IPS-18c (cell line): ENCODE measurements around the gene KRTAP2-1.
"Not testable (repeated sequence)": the region's sequence is repeated elsewhere in the genome, so short reads cannot be mapped to it uniquely, and the experiment has no call there.

ENCODE experiments used
- H3K4me3 ChIP-seq: 2 replicates; pipeline ENCODE4 v1.7.0; 2013; ENCODE audit warnings: low read depth, mild to moderate bottlenecking, low read length, moderate library complexity; ENCODE audit not compliant: insufficient read depth
- H3K9me3 ChIP-seq: one replicate; pipeline ENCODE4 v1.6.1; 2013; ENCODE audit warnings: mild to moderate bottlenecking, low read length, moderate library complexity; ENCODE audit not compliant: control insufficient read depth, insufficient read depth

The KRTAP2-1 gene, protein sequence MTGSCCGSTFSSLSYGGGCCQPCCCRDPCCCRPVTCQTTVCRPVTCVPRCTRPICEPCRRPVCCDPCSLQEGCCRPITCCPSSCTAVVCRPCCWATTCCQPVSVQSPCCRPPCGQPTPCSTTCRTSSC

GRCh38 chr17:41046735-41047465, at the start of gene KRTAP2-1:
TSS of gene KRTAP2-1 (minus strand) at chr17:41047316. CDS start at chr17:41047267, 49 bp downstream.
- not testable (repeated sequence) for H3K9me3 ChIP-seq

GRCh38 chr17:41096055-41096454, 48.9 kb upstream of the KRTAP2-1 start:
- Histone ChIP-seq H3K4me3 (no peak overlapping the region), H3K9me3 (no peaks in the 10 kb centered on the region)

More at GRCh38 chr17:41046735-41047465, at the start of gene KRTAP2-1:
- not testable (repeated sequence) for H3K4me3 ChIP-seq

GRCh38 chr17:41088760-41089352, 41.7 kb upstream of the KRTAP2-1 start:
- H3K9me3 ChIP-seq, H3K4me3 ChIP-seq: not testable (repeated sequence)

DNA sequence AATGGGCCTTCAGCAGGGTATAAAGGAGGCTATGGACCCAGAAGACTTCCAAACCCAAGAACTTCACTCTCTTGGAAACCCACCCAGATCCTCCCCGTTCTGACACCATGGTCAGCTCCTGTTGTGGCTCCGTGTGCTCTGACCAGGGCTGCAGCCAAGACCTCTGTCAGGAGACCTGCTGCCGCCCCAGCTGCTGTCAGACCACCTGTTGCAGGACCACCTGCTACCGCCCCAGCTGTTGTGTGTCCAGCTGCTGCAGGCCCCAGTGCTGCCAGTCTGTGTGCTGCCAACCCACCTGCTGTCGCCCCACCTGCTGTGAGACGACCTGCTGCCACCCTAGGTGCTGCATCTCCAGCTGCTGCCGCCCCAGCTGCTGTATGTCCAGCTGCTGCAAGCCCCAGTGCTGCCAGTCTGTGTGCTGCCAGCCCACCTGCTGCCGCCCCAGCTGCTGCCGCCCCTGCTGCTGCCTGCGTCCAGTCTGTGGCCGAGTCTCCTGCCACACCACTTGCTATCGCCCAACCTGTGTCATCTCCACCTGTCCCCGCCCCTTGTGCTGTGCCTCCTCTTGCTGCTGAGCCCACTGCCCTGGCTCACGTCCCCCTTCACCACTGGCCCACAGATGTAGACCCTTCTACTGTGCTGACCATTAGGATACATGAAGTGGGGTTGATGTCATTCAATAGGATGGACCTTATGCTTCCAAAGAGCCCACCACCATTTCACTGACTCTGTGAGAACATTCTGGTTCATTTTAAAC, 37.2 kb upstream of the KRTAP2-1 start, which contains the start of gene KRTAP4-7:
TSS of gene KRTAP4-7 (plus strand) at position 51 of the 757 bp plus-strand sequence. CDS start at position 108, 57 bp downstream.
- not testable (repeated sequence) for H3K4me3 ChIP-seq, H3K9me3 ChIP-seq

GRCh38 chr17:41083427-41083826, 36.3 kb upstream of the KRTAP2-1 start:
- H3K9me3 ChIP-seq, H3K4me3 ChIP-seq: not testable (repeated sequence)

DNA sequence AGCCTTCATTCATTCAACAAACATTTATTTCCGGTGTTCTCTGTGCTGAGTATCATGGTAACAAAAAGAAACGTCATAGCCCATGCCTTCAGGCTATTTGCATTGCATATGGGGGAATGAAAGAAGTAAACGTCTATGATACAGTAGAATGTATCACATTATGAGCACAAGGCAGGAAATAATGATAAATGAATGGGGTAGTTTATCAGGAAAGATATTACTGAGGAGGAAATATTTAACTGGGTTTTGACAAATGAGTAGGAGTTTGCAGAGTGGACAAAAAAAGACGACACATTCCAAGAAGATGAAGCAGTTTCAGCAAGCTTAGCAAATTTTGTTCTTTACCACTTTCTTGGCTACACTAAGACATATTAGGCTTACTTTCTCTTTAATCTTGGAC, 35.5 kb upstream of the KRTAP2-1 start:
- no peak overlapping the region for H3K4me3 ChIP-seq
- no peaks in the 10 kb centered on the region for H3K9me3 ChIP-seq

- no peak overlapping the region for H3K4me3 ChIP-seq
- H3K9me3 ChIP-seq = no peaks in the 10 kb centered on the region
Observed at GRCh38 chr17:41076788-41077187, 29.7 kb upstream of the KRTAP2-1 start.

GRCh38 chr17:41073676-41074075, 26.6 kb upstream of the KRTAP2-1 start:
- no peaks in the 10 kb centered on the region for H3K9me3 ChIP-seq
- no peak overlapping the region for H3K4me3 ChIP-seq

- Histone ChIP-seq H3K4me3 (no peak overlapping the region), H3K9me3 (no peaks in the 10 kb centered on the region)
Observed at GRCh38 chr17:41071606-41072360, 24.7 kb upstream of the KRTAP2-1 start.

DNA sequence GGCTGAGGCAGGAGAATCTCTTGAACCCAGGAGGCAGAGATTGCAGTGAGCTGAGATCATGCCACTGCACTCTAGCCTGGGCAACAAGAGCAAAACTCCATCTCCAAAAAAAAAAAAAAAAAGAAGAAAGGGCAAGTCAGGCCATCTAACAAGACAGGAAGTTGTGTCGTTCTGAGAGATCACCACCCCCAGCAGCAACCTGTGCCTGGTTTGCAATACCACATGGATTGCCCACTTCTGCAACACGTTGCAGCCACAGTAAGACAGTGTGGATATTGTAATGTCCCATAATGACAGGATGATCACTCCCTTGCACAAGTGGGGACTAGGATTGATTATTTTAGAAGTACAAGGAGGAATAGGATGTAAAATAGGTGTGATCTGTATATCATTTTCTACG, 21.9 kb upstream of the KRTAP2-1 start:
- Histone ChIP-seq H3K9me3 (no peaks in the 10 kb centered on the region), H3K4me3 (no peak overlapping the region)

DNA sequence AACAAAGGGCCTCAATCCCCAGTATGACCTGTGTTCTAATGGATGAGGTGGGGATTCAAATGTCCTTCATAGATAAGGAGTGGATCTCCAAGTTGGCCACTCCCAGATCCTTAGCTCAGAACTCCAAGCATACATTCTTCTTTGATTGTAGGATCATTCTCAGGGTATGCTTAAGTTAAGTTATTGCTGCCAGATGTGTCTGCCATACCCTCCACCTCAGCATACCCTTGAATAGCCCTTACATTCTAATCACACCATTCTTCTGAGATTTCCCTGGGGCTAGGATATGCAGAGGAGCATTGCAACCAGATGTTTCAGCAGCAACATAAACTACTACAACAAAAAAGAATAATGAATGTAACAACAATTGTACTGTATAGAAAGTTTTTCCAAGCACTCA, 20.2 kb upstream of the KRTAP2-1 start:
- H3K4me3 ChIP-seq = no peak overlapping the region
- H3K9me3 ChIP-seq = no peaks in the 10 kb centered on the region

DNA sequence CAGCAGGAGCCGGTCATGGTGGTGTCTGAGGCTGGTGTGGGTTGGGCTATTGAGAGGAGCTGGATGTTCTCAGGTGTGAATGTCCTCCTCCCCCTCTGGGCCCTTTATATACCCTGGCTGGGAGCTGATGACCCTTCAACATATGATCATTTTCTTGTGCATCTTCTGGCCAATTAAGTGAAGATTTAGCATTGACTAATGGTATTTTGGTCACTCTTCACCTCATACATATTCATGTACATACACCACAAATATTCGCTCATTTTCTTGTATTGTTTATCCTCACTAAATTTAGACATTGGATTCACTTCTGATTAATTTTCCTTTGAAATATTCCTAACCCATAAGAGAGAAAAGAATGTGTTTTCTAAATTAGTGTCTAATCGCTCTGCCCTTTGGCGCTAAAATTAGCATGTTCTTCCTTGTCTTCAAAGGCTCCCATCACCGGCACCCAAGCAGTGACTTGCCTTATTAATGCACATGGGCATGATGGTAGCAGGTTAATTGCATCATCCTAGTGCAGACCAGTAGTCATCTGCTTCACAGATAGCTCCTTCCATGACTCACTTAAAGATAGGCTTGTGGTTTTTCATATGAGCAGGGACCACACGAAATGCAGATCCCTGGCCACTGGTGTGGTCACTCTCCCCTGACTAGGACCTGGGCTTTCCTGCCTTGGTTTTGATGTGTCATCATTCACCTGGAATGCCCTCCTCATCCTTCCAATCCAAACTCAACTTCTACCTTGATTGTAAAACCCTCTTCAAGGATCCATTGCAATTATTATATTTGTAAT, 18.9 kb upstream of the KRTAP2-1 start, which contains the start of gene KRTAP2-4:
TSS of gene KRTAP2-4 (minus strand) at position 51 of the 796 bp plus-strand sequence. CDS start at position 17, 34 bp downstream.
- H3K4me3 ChIP-seq = no peak within 1 kb of the TSS
- H3K9me3 ChIP-seq = no peaks in the 10 kb centered on the region

GRCh38 chr17:41065016-41065689, 18.0 kb upstream of the KRTAP2-1 start:
- H3K4me3 ChIP-seq, H3K9me3 ChIP-seq: not testable (repeated sequence)

- Histone ChIP-seq H3K4me3 (no peak overlapping the region), H3K9me3 (no peaks in the 10 kb centered on the region)
Observed at GRCh38 chr17:41064301-41064700, 17.2 kb upstream of the KRTAP2-1 start.

DNA sequence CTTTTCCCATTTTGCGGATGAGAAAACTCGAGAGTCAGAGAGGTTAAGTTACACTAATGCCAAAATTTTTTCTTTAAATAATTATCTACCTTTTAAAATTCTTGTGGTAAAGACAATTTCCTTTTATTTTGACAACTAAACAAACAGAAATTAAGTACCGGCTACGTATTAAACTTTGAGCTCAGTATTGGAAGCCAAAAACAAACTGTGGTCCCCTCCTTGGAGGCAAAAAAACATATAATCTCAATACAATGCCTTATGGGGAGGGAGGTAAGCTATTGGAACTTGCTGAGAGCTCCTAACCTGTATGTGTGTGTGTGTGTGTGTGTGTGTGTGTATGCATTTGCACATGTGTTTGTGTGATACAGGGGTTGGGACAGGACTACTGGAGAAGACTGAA, 16.3 kb upstream of the KRTAP2-1 start:
- Histone ChIP-seq H3K9me3 (no peaks in the 10 kb centered on the region), H3K4me3 (no peak overlapping the region)

DNA sequence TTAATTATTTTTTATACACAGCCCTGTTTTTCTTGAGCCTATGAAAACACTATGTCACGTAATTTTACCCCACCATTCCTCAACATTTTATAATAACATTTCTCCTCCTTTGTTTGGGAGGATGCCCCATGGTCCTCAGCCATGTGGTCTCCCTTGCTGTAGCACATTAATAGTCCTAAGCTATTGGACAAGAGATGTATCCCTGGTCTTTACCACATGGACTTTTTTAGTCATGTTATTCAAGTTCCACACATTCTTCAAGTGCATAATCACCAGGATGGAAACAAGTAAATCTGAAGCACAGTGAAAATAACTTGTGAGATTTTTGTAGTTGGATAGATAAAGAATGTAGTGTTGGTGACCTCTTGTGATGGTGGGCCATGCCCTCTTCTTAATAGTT, 14.8 kb upstream of the KRTAP2-1 start:
- no peak overlapping the region for H3K4me3 ChIP-seq
- no peaks in the 10 kb centered on the region for H3K9me3 ChIP-seq
